ENCODE results near the gene APEH. TPM values are rescaled to one million over a fixed set of nuclear protein-coding genes. Genes with fewer than 3 reads are reported as not detected.

APEH gene
- polyA plus RNA-seq, 3 donors = 66.1 to 105 (median 92.6) TPM

- H3K36me3 Mint-ChIP-seq = no peaks in the 10 kb centered on the region
- Histone ChIP-seq H3K79me2 (ENCODE audit: insufficient read depth, low read length) (peaks cover 3% of the 10 kb centered on the region), H3K36me3 (replicated peaks in 1 of 2; ENCODE audit: control insufficient read depth in 1 of 2, insufficient read depth in 2 of 2, low read length in 2 of 2) (no peaks in the 10 kb centered on the region), H3K4me1 (ENCODE audit: control insufficient read depth in 1 of 2, insufficient read depth in 2 of 2, low read length in 2 of 2) (peaks cover 7 to 13% of the 10 kb centered on the region in 2 donors), H3K27me3 (ENCODE audit: control insufficient read depth in 2 of 2, insufficient read depth in 2 of 2, low read length in 2 of 2) (no peaks in the 10 kb centered on the region), H3K4me3 (replicated peaks in 1 of 3; ENCODE audit: low read depth in 2 of 3, low read length in 3 of 3) (no peak overlapping the region), H3K9me3 (replicated peaks in 1 of 2; ENCODE audit: control insufficient read depth in 1 of 2, insufficient read depth in 1 of 2, low read length in 2 of 2) (peaks cover 0 to 6% of the 10 kb centered on the region in 2 donors), H3K9ac (ENCODE audit: insufficient read depth, low read length, poor library complexity, severe bottlenecking) (no peak overlapping the region), H3K27ac (ENCODE audit: low read depth in 1 of 2, low read length in 2 of 2) (no peak overlapping the region), H3K4me2 (replicated peaks; ENCODE audit: extremely low read depth, low read length, poor library complexity, severe bottlenecking) (no peak overlapping the region), H4K20me1 (ENCODE audit: insufficient read depth, low read length) (peaks cover 11% of the 10 kb centered on the region), H2AFZ (ENCODE audit: insufficient read depth, low read depth, low read length, poor library complexity, severe bottlenecking) (no peak overlapping the region)
- WGBS (ENCODE audit: insufficient coverage) = 96% methylated on average over 4 of the region's 5 CpGs
- peaks cover 0 to 10% (median 3%) of the 10 kb centered on the region in 7 donors for H3K9me3 Mint-ChIP-seq
- peaks cover 10 to 13% (median 11%) of the 10 kb centered on the region in 3 donors for H3K27me3 Mint-ChIP-seq (ENCODE audit: low read depth in 3 of 3)
- H3K4me1 Mint-ChIP-seq = peaks cover 20% of the 10 kb centered on the region
- no peak for DNase-seq
- H3K27ac Mint-ChIP-seq = no peak overlapping the region
- no peak overlapping the region for H3K4me3 Mint-ChIP-seq
- intact Hi-C loops (cut with micrococcal nuclease) = no loop called here
- no peak for TF ChIP-seq CTCF (IDR thresholded peaks at IDR 0.05)
Observed at GRCh38 chr3:49668861-49669260, 5.3 kb upstream of the APEH start.

- Histone ChIP-seq H3K27ac (ENCODE audit: low read depth in 1 of 2, low read length in 2 of 2) (no peak overlapping the region), H3K27me3 (ENCODE audit: control insufficient read depth in 2 of 2, insufficient read depth in 2 of 2, low read length in 2 of 2) (no peaks in the 10 kb centered on the region), H2AFZ (ENCODE audit: insufficient read depth, low read depth, low read length, poor library complexity, severe bottlenecking) (no peak overlapping the region), H3K4me2 (replicated peaks; ENCODE audit: extremely low read depth, low read length, poor library complexity, severe bottlenecking) (no peak overlapping the region), H3K9ac (ENCODE audit: insufficient read depth, low read length, poor library complexity, severe bottlenecking) (no peak overlapping the region), H3K79me2 (ENCODE audit: insufficient read depth, low read length) (peaks cover 4% of the 10 kb centered on the region), H3K9me3 (replicated peaks in 1 of 2; ENCODE audit: control insufficient read depth in 1 of 2, insufficient read depth in 1 of 2, low read length in 2 of 2) (peaks cover 0 to 6% of the 10 kb centered on the region in 2 donors), H3K4me1 (ENCODE audit: control insufficient read depth in 1 of 2, insufficient read depth in 2 of 2, low read length in 2 of 2) (peaks cover 7 to 12% of the 10 kb centered on the region in 2 donors), H3K4me3 (replicated peaks in 1 of 3; ENCODE audit: low read depth in 2 of 3, low read length in 3 of 3) (no peak overlapping the region), H4K20me1 (ENCODE audit: insufficient read depth, low read length) (peaks cover 11% of the 10 kb centered on the region), H3K36me3 (replicated peaks in 1 of 2; ENCODE audit: control insufficient read depth in 1 of 2, insufficient read depth in 2 of 2, low read length in 2 of 2) (no peaks in the 10 kb centered on the region)
- H3K4me3 Mint-ChIP-seq = no peak overlapping the region
- H3K4me1 Mint-ChIP-seq = peaks cover 16% of the 10 kb centered on the region
- no peaks in the 10 kb centered on the region for H3K36me3 Mint-ChIP-seq
- no peak for TF ChIP-seq CTCF (IDR thresholded peaks at IDR 0.05)
- peaks cover 9 to 13% (median 11%) of the 10 kb centered on the region in 3 donors for H3K27me3 Mint-ChIP-seq (ENCODE audit: low read depth in 3 of 3)
- WGBS (ENCODE audit: insufficient coverage) = 90% methylated on average over 3 of the region's 3 CpGs
- H3K9me3 Mint-ChIP-seq = peaks cover 0 to 10% (median 3%) of the 10 kb centered on the region in 7 donors
- DNase-seq = no peak
- intact Hi-C loops (cut with micrococcal nuclease) = no loop called here
- no peak overlapping the region for H3K27ac Mint-ChIP-seq
Observed at GRCh38 chr3:49669352-49669751, 4.8 kb upstream of the APEH start.

Measured in CD14-positive monocyte (primary cell).